Duodenal mucosa (tissue), 2 donors: ENCODE data around the gene ATP8A2.
"Not testable (repeated sequence)": the region's sequence is repeated elsewhere in the genome, so short reads cannot be mapped to it uniquely, and the experiment has no call there.

ENCODE experiments used
- H3K27ac ChIP-seq: one replicate; pipeline ENCODE4 v1.7.0; 2013; ENCODE audit warnings: low read depth, low read length
- H3K27me3 ChIP-seq, 2 donors: one replicate each; pipeline ENCODE4 v1.7.0; 2013; ENCODE audit warnings: low read length in 2 of 2, control low read depth in 1 of 2; ENCODE audit not compliant: insufficient read depth in 2 of 2, control insufficient read depth in 1 of 2
- H3K36me3 ChIP-seq, 2 donors: one replicate each; pipeline ENCODE4 v1.7.0; 2013; ENCODE audit warnings: low read length in 2 of 2, control low read depth in 1 of 2; ENCODE audit not compliant: insufficient read depth in 2 of 2, control insufficient read depth in 1 of 2
- H3K4me1 ChIP-seq, 2 donors: one replicate each; pipeline ENCODE4 v1.7.0; 2013; ENCODE audit warnings: low read length in 2 of 2, control low read depth in 1 of 2; ENCODE audit not compliant: insufficient read depth in 2 of 2, control insufficient read depth in 1 of 2
- H3K4me3 ChIP-seq, 2 donors: one replicate each; pipeline ENCODE4 v1.7.0; 2013; ENCODE audit warnings: low read length in 2 of 2, low read depth in 1 of 2
- H3K9ac ChIP-seq, 2 donors: one replicate each; pipeline ENCODE4 v1.7.0; 2013; ENCODE audit warnings: low read length in 2 of 2, low read depth in 1 of 2
- H3K9me3 ChIP-seq, 2 donors: one replicate each; pipeline ENCODE4 v1.7.0; 2013; ENCODE audit warnings: low read length in 2 of 2, control low read depth in 1 of 2; ENCODE audit not compliant: control insufficient read depth in 1 of 2

The ATP8A2 gene

GRCh38 chr13:26067601-26068000 lies 695.8 kb downstream of the ATP8A2 start:
- H3K4me3 ChIP-seq, result no peak overlapping the region
- no peak overlapping the region for H3K27ac ChIP-seq
- H3K9ac ChIP-seq, result no peak overlapping the region
- no peaks in the 10 kb centered on the region for H3K36me3 ChIP-seq
- H3K27me3 ChIP-seq, result no peaks in the 10 kb centered on the region
- H3K4me1 ChIP-seq, result no peaks in the 10 kb centered on the region
- no peaks in the 10 kb centered on the region for H3K9me3 ChIP-seq

GRCh38 chr13:26068372-26068771 lies 696.6 kb downstream of the ATP8A2 start:
- H3K9me3 ChIP-seq, H3K36me3 ChIP-seq, H3K4me1 ChIP-seq, H3K27me3 ChIP-seq, H3K27ac ChIP-seq, H3K4me3 ChIP-seq, H3K9ac ChIP-seq: not testable (repeated sequence)

- H3K9ac ChIP-seq, H3K36me3 ChIP-seq, H3K4me1 ChIP-seq, H3K27ac ChIP-seq, H3K9me3 ChIP-seq, H3K27me3 ChIP-seq, H3K4me3 ChIP-seq: not testable (repeated sequence)
Observed at GRCh38 chr13:26069642-26070041, 697.9 kb downstream of the ATP8A2 start.

- no peak overlapping the region for H3K4me3 ChIP-seq
- H3K27ac ChIP-seq, result no peak overlapping the region
Observed at GRCh38 chr13:26071691-26072090, 699.9 kb downstream of the ATP8A2 start.

GRCh38 chr13:26072335-26072734 lies 700.6 kb downstream of the ATP8A2 start:
- not testable (repeated sequence) for H3K27me3 ChIP-seq, H3K4me1 ChIP-seq, H3K9me3 ChIP-seq, H3K36me3 ChIP-seq, H3K4me3 ChIP-seq, H3K27ac ChIP-seq, H3K9ac ChIP-seq

More at GRCh38 chr13:26071691-26072090, 699.9 kb downstream of the ATP8A2 start:
- Histone ChIP-seq H3K36me3 (no peaks in the 10 kb centered on the region), H3K27me3 (no peaks in the 10 kb centered on the region), H3K4me1 (no peaks in the 10 kb centered on the region), H3K9ac (no peak overlapping the region), H3K9me3 (no peaks in the 10 kb centered on the region)

GRCh38 chr13:26074706-26075105 lies 702.9 kb downstream of the ATP8A2 start:
- no peaks in the 10 kb centered on the region for H3K9me3 ChIP-seq
- H3K27ac ChIP-seq, result no peak overlapping the region
- H3K9ac ChIP-seq, result no peak overlapping the region
- no peaks in the 10 kb centered on the region for H3K4me1 ChIP-seq
- no peaks in the 10 kb centered on the region for H3K27me3 ChIP-seq
- no peaks in the 10 kb centered on the region for H3K36me3 ChIP-seq
- H3K4me3 ChIP-seq, result no peak overlapping the region
